GM13977 (cell line): ENCODE measurements around the gene ZWILCH.
A peak's percentile ranks its signal among the peaks of the same experiment; 100 is the strongest.
"Not testable (repeated sequence)": the region's sequence is repeated elsewhere in the genome, so short reads cannot be mapped to it uniquely, and the experiment has no call there.

Experiments
- DNase-seq: peaks from one replicate; pipeline ENCODE4 v3.0.0; 2012; ENCODE audit warnings: low spot score
- CTCF ChIP-seq: IDR thresholded peaks from 2 replicates; pipeline ENCODE4 v1.5.1; 2012; ENCODE audit warnings: mild to moderate bottlenecking, control low read depth; ENCODE audit not compliant: insufficient read depth; ENCODE audit errors: extremely low read depth, missing control alignments
- in situ Hi-C: fragments of 300-500 bp; cut with MboI; formaldehyde crosslinking; loops from one replicate; pipeline ENCODE4 v1.12.0; 2022; ENCODE audit warnings: low sequenced_read_pairs, low pct_unique_long_range_greater_than_20kb, mixed read lengths, inconsistent platforms; ENCODE audit not compliant: unreplicated experiment

The ZWILCH gene

GRCh38 chr15:66588537-66588936 is 83.4 kb downstream of the ZWILCH start:
- in situ Hi-C loops, result no loop called here
- no peak for DNase-seq
- TF ChIP-seq CTCF, result peak; percentile 10

- no peak for TF ChIP-seq CTCF
- in situ Hi-C loops, result no loop called here
- no peak for DNase-seq
Observed at GRCh38 chr15:66588971-66589370, 83.8 kb downstream of the ZWILCH start.

- DNase-seq, in situ Hi-C loops: not testable (repeated sequence)
Observed at GRCh38 chr15:66589429-66589828, 84.3 kb downstream of the ZWILCH start.

DNA sequence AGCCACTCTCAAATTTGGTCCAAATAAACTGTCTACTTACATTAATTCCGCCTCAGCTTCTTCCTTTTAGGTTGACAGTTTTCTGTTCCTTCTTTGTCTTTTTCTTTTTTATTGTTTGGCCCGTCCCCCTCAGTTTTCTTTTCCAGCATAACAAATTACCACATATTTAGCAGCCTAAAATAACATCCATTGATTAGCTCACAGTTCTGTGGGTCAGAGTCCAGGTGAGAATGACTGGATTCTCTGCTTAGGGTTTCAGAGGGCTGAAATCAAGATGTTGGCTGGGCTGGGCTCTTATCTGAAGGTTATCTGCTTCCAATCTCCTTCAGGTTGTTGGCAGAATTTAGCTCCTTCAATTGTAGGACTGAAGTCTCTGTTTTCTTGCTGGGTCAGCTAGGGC is 85.3 kb downstream of the ZWILCH start:
- no peak for DNase-seq
- in situ Hi-C loops, result no loop called here
- no peak for TF ChIP-seq CTCF

DNA sequence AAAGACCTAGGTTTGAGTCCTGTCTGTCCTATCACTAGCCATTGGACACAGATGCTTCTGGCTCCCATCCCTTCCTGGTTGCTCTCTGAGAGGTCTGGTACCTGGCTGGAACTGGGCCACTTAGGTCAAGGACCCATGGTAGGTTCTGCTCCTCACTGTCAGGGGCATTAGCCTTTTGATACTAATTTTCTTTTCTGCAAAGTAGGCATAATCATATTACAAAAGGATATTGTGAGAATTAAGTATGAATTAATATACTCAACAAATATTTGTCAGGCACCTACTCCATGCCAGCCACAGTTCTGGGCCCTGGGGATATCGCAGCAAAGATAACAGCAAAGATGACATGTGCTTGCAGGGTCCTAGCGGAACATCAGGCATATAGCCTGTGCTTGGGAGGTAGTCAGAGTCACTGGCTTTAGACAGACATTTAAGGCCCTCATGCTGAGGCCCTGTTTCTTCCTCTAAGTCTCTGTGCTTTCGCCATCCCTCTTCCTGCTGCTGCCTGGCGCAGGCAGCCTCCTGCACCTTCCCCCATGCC is 86.3 kb downstream of the ZWILCH start:
- in situ Hi-C loops, result no loop called here
- no peak for TF ChIP-seq CTCF

GRCh38 chr15:66592505-66593218 is 87.5 kb downstream of the ZWILCH start:
- TF ChIP-seq CTCF, result no peak
- DNase-seq, result no peak
- in situ Hi-C loops, result no loop called here

More for the DNA sequence above, 86.3 kb downstream of the ZWILCH start:
- no peak for DNase-seq

DNA sequence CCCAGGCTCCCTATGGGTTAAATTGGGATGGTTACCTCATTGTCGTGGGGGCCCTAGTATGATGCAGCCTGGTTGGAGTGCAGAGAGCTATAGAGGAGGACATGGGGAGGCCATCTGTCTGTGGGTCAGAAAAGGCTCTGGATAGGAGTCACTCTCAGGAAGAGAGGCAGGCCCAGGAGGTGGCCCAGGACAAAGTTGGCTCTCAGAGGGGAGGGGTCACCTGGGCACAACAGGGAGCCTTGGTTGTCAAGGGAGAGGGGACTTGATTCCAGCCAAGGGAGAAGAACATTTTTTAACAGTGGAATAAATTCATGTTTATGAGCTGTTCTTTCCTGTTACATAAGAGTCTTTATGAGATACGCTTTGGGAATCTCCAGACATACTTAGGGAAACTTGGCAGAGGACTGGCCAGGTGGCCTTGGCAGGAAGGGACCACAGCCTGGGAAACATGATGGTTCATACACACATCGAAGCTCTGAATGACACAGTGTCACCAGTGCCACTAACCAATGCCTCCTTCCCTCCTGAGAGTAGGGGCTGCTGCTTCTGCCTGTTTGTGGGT is 88.2 kb downstream of the ZWILCH start:
- TF ChIP-seq CTCF, result no peak
- DNase-seq, result no peak
- in situ Hi-C loops, result no loop called here
